Body of pancreas (tissue), 2 donors: Measurements from ENCODE around the gene KCNMB1. TPM values are rescaled to one million over a fixed set of nuclear protein-coding genes. Genes with fewer than 3 reads are reported as not detected.

ENCODE experiments used
- total RNA-seq, 2 donors: library from RNA; depleted of rRNA; stranded (reverse); fragments of >200 nt; gene quantifications; one replicate each; pipeline ENCODE4 v1.1.0, GENCODE V29; 2016

KCNMB1 gene
- total RNA-seq, 2 donors from 2014 or later: 0.99 TPM; not detected in 1

Other genes with a start within 250 kb of the KCNMB1 start
- gene C5orf58, start 156.4 kb downstream of the KCNMB1 start, total RNA-seq: not detected
- gene LCP2, start 91.6 kb downstream of the KCNMB1 start, total RNA-seq: 1 to 10 TPM; 1.6 to 2.6 TPM
- under 1 TPM; 0.52 to 0.99 TPM for gene KCNIP1, start 114.7 kb upstream of the KCNMB1 start, total RNA-seq